OCI-LY7 (cell line): ENCODE measurements around the gene PEG3. TPM values are rescaled to one million over a fixed set of nuclear protein-coding genes. Genes with fewer than 3 reads are reported as not detected.

Experiments used
- BruUV-seq: library from RNA; stranded (reverse); fragments of 400-500 nt; replicated peaks from 2 replicates; lab custom pipeline; 2021; lab: Mats Ljungman, UMichigan
- CTCF ChIA-PET: fragments of 300-600 bp; sonication (Branson Sonifier 250); formaldehyde crosslinking; loops from one replicate; lab custom pipeline; 2022; ENCODE audit warnings: antibody characterized with exemption; ENCODE audit not compliant: unreplicated experiment; lab: Charles Lee
- POLR2A ChIA-PET: fragments of 300-600 bp; sonication (Branson Sonifier 250); formaldehyde crosslinking; loops from one replicate; lab custom pipeline; 2022; ENCODE audit warnings: antibody characterized with exemption; lab: Charles Lee
- DNase-seq: peaks from one replicate; pipeline ENCODE4 v3.0.0-alpha.2; 2015; ENCODE audit warnings: low spot score
- H2AFZ ChIP-seq: fragments of 200-600 bp; sonication (generic), shearing (Covaris generic); 2 replicates; pipeline ENCODE4 v1.6.1; 2014; ENCODE audit warnings: mild to moderate bottlenecking, antibody characterized with exemption, low read length, moderate library complexity
- H3K27ac ChIP-seq: fragments of 200-600 bp; sonication (generic); 2 replicates; pipeline ENCODE4 v1.5.1; 2014; ENCODE audit warnings: mixed run types, low read depth, mild to moderate bottlenecking, moderate library complexity, low read length, inconsistent platforms; ENCODE audit not compliant: poor library complexity, severe bottlenecking
- H3K36me3 ChIP-seq: fragments of 200-600 bp; sonication (generic); 2 replicates; pipeline ENCODE4 v1.6.1; 2014; ENCODE audit warnings: mild to moderate bottlenecking, antibody characterized with exemption, low read length, moderate library complexity, mixed read lengths; ENCODE audit not compliant: insufficient read depth
- H3K4me1 ChIP-seq: fragments of 200-600 bp; sonication (generic); 2 replicates; pipeline ENCODE4 v1.5.1; 2014; ENCODE audit warnings: mild to moderate bottlenecking, low read length; ENCODE audit not compliant: insufficient read depth, poor library complexity, severe bottlenecking
- H3K4me2 ChIP-seq: fragments of 200-600 bp; sonication (generic); 2 replicates; pipeline ENCODE4 v1.6.1; 2014; ENCODE audit warnings: mild to moderate bottlenecking, low read length
- H3K4me3 ChIP-seq: fragments of 200-600 bp; sonication (generic); 2 replicates; pipeline ENCODE4 v1.5.1; 2014; ENCODE audit warnings: mild to moderate bottlenecking, low read depth, low read length; ENCODE audit not compliant: poor library complexity, severe bottlenecking
- H3K79me2 ChIP-seq: fragments of 200-600 bp; sonication (generic); 2 replicates; pipeline ENCODE4 v1.6.1; 2016; ENCODE audit warnings: low read depth, mild to moderate bottlenecking, low read length, moderate library complexity, mixed read lengths; ENCODE audit not compliant: insufficient read depth
- H3K9me2 ChIP-seq: fragments of 200-600 bp; sonication (generic); 2 replicates; pipeline ENCODE4 v1.6.1; 2016; ENCODE audit warnings: mild to moderate bottlenecking, low read length, mixed read lengths; ENCODE audit not compliant: insufficient read depth
- H3K9me3 ChIP-seq: fragments of 200-600 bp; sonication (generic); 2 replicates; pipeline ENCODE4 v1.6.1; 2014; ENCODE audit warnings: mild to moderate bottlenecking, mixed run types, low read length, mixed read lengths
- H4K20me1 ChIP-seq: fragments of 200-600 bp; sonication (generic); 2 replicates; pipeline ENCODE4 v1.6.1; 2014; ENCODE audit warnings: mild to moderate bottlenecking, antibody characterized with exemption, low read length, moderate library complexity, mixed read lengths; ENCODE audit not compliant: insufficient read depth
- EZH2phosphoT487 ChIP-seq: fragments of 200-600 bp; sonication (generic); IDR thresholded peaks from 2 replicates; pipeline ENCODE4 v1.6.1; 2018; ENCODE audit warnings: low read depth, borderline replicate concordance, mild to moderate bottlenecking, mixed run types, antibody characterized with exemption, low read length, moderate library complexity, mixed read lengths
- intact Hi-C: fragments of 100-400 bp; cut with micrococcal nuclease; formaldehyde crosslinking; loops from one replicate; pipeline ENCODE4 v1.10.0; 2022; ENCODE audit not compliant: unreplicated experiment
- total RNA-seq, 2 experiments: library from RNA; depleted of rRNA in 1 of 2; stranded (reverse); fragments of >200 nt in 1 of 2; shearing (Covaris generic) in 1 of 2; gene quantifications; 2 replicates each; pipeline ENCODE4 v1.2.3, GENCODE V29; 2014 to 2022
- TF ChIP-seq, protein P1 (sequence below): fragments of 200-600 bp; sonication (generic); conservative IDR thresholded peaks from 2 replicates; pipeline ENCODE4 v1.5.1; 2014; ENCODE audit warnings: mild to moderate bottlenecking, antibody characterized with exemption, low read length, moderate library complexity, mixed read lengths

PEG3 gene
- total RNA-seq, 2 experiments from 2014 or later: not detected

DNA sequence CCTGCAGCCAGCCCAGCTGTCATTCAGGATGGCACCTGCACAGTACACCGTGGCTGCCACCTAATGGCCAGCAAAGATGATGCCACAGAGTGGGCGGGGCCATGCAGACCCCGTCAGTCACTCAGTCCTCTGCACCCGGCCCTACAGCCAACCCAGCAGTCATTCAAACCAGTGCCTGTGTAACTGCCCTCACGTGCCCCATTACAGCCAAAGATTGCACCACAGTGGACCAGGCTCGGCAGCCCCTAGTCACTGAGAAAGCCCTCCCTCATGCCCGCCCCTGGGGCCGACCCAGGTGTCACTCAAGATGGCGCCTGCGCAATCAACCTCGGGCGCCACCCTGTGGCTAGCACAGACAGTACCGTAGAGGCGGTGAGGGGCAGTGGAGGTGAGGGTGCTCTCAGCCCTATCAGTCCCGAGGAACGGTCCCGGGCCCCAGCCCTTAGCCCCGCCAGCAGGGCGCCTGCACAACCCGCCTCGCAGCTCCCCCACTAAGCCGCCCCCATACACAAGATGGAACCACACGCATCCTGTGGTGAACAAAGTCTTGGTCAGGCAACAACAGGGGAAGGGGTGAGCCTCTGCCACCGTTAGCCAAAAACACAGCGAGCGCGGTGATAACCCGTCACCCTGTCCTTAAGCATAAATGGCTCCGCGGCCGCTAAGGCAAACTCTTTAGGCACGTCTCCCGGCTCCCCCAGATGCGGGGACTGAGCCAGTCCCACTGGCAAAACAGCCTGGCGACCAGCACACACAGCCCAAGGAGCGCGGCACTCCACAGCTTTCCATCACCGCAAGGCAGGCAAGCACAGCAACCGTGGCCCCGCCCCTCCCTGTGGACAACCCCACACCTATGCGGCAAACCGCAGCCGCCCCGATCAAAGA lies 2.3 kb downstream of the PEG3 start:
- H3K79me2 ChIP-seq: no peaks in the 10 kb centered on the region
- ChIA-PET CTCF (no interaction called here), POLR2A (no interaction called here)
- H2AFZ ChIP-seq: no peak overlapping the region
- H3K4me2 ChIP-seq: no peak overlapping the region
- no peaks in the 10 kb centered on the region for H4K20me1 ChIP-seq
- no peak overlapping the region for H3K27ac ChIP-seq
- no peak for DNase-seq
- no peaks in the 10 kb centered on the region for H3K9me2 ChIP-seq
- H3K9me3 ChIP-seq: 0 out of 2 replicates have a peak, but pooled peaks cover 7% of the 10 kb centered on the region
- H3K4me3 ChIP-seq: no peak overlapping the region
- H3K36me3 ChIP-seq: no peaks in the 10 kb centered on the region
- no peaks in the 10 kb centered on the region for H3K4me1 ChIP-seq
- intact Hi-C loops: no loop called here
- TF ChIP-seq EZH2phosphoT487: no peak
- TF ChIP-seq, protein P1, sequence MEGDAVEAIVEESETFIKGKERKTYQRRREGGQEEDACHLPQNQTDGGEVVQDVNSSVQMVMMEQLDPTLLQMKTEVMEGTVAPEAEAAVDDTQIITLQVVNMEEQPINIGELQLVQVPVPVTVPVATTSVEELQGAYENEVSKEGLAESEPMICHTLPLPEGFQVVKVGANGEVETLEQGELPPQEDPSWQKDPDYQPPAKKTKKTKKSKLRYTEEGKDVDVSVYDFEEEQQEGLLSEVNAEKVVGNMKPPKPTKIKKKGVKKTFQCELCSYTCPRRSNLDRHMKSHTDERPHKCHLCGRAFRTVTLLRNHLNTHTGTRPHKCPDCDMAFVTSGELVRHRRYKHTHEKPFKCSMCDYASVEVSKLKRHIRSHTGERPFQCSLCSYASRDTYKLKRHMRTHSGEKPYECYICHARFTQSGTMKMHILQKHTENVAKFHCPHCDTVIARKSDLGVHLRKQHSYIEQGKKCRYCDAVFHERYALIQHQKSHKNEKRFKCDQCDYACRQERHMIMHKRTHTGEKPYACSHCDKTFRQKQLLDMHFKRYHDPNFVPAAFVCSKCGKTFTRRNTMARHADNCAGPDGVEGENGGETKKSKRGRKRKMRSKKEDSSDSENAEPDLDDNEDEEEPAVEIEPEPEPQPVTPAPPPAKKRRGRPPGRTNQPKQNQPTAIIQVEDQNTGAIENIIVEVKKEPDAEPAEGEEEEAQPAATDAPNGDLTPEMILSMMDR: no peak
- no TSS peak for BruUV-seq

DNA sequence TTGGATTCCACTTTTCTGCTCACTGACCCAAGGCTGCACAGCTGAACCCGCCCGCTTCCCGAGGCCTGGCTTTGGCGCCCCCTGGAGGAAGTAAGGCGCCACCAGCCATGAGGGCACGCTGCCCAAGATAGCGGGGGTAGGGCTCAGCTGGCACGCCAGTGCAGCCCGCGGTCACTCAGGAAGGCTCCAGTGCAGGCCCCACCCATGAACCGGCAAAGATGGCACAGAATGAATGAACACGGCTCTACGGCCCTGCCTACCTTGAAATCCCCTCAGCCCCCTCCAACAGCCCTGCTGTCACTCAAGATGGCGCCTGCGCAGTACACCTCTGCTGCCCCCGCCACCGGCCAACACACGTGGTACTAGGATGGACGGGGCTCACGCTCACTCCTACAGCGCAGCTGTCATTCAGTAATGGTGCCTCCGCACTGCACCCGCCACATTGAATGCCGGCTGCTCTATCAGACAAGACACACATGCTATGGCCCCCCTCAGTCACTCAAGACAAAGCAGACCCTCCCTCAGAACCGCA lies 3.0 kb downstream of the PEG3 start:
- no peak for DNase-seq
- POLR2A ChIA-PET: no interaction called here
- Histone ChIP-seq H3K79me2 (no peaks in the 10 kb centered on the region), H2AFZ (no peak overlapping the region), H3K27ac (no peak overlapping the region), H3K36me3 (no peaks in the 10 kb centered on the region), H3K9me3 (0 out of 2 replicates have a peak, but pooled peaks cover 7% of the 10 kb centered on the region), H3K4me1 (no peaks in the 10 kb centered on the region), H3K4me3 (no peak overlapping the region), H4K20me1 (no peaks in the 10 kb centered on the region), H3K9me2 (no peaks in the 10 kb centered on the region), H3K4me2 (no peak overlapping the region)
- BruUV-seq: no TSS peak
- CTCF ChIA-PET: no interaction called here
- intact Hi-C loops: no loop called here
- no peak for TF ChIP-seq EZH2phosphoT487
- TF ChIP-seq, protein P1: peak; percentile 63

DNA sequence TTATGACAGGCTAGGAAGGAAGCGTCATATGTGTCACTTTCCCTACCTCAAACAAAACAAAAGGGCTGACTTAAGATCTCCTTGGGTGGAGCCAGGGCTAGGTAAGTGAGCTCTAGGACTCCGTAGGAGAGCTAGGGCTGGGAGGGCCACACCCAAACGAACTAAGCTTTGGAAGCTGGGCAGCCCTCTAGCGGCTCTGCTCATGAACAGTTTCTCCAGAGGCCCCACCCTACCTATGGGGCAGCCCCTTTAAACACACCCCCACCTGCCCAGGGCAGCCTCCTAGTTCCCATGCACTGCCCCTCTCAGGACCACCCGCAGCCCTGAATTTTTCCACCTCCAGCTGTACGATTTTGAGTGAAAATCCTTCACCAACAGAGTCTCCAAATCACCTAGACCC lies 3.5 kb downstream of the PEG3 start:
- no peaks in the 10 kb centered on the region for H4K20me1 ChIP-seq
- no peaks in the 10 kb centered on the region for H3K4me1 ChIP-seq
- 0 out of 2 replicates have a peak, but pooled peaks cover 7% of the 10 kb centered on the region for H3K9me3 ChIP-seq
- BruUV-seq: no TSS peak
- no peaks in the 10 kb centered on the region for H3K9me2 ChIP-seq
- DNase-seq: no peak
- ChIA-PET POLR2A (no interaction called here), CTCF (no interaction called here)
- intact Hi-C loops: no loop called here
- H3K4me3 ChIP-seq: no peak overlapping the region
- H3K36me3 ChIP-seq: no peaks in the 10 kb centered on the region
- TF ChIP-seq EZH2phosphoT487: no peak
- TF ChIP-seq, protein P1: no peak
- no peaks in the 10 kb centered on the region for H3K79me2 ChIP-seq
- no peak overlapping the region for H3K27ac ChIP-seq
- H2AFZ ChIP-seq: no peak overlapping the region
- no peak overlapping the region for H3K4me2 ChIP-seq
